ENCODE data around the gene C3orf20. TPM values are rescaled to one million over a fixed set of nuclear protein-coding genes. Genes with fewer than 3 reads are reported as not detected.

Gene C3orf20
- total RNA-seq, 1 experiment from 2014 or later: 0.03 TPM

DNA sequence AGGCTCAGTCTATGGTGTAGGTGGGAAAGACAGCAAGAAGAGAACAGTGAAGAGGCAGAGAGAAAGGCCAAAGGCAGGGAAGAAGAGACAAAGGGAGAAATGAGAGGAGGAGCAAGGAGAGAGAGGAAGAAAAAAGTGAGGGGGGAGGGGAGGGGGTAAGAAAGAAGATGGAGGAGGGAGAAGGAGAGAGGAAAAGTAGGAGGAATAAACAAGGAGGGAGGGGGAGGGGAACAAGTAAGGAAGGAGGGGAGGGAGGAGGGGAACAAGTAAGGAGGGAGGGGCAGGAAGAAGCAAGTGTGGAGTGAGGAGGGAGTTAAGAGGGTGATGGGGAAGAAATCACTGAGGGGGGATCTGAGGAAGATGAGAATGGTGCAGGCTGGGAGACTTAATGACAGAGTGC, 98.3 kb downstream of the C3orf20 start:
- H3K4me3 ChIP-seq: no peak overlapping the region
- no peaks in the 10 kb centered on the region for H3K27me3 ChIP-seq
- no peaks in the 10 kb centered on the region for H3K9me3 ChIP-seq
- DNase-seq: no peak
- H3K36me3 ChIP-seq: no peaks in the 10 kb centered on the region

GRCh38 chr3:14773691-14774128, 98.8 kb downstream of the C3orf20 start:
- H3K9me3 ChIP-seq: no peaks in the 10 kb centered on the region
- no peak overlapping the region for H3K4me3 ChIP-seq
- H3K27me3 ChIP-seq: no peaks in the 10 kb centered on the region
- no peaks in the 10 kb centered on the region for H3K36me3 ChIP-seq
- no peak for DNase-seq

GRCh38 chr3:14774431-14774830, 99.5 kb downstream of the C3orf20 start:
- Histone ChIP-seq H3K27me3 (no peaks in the 10 kb centered on the region), H3K9me3 (no peaks in the 10 kb centered on the region), H3K4me3 (no peak overlapping the region), H3K36me3 (no peaks in the 10 kb centered on the region)
- DNase-seq: no peak

DNA sequence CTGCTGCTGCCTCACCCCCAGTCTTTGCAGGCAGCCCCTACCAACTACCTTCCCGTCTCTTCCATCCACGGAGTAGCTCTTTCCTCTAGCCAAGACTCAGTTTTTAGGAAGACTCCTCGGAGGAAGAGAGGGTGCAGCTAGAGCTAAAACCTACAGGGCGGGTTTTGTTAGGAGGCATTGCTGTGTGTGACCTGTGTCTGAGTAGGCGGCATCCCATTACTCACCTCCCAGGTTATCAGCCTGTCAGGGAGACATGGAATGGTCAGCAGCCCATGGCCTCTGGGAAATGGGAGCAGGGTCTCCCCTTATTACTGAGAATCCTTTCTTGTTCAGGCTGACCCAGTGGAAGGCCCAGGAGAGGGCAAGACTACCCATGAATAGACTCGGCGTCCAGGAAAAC, 100.1 kb downstream of the C3orf20 start:
- H3K9me3 ChIP-seq: no peaks in the 10 kb centered on the region
- DNase-seq: no peak
- H3K4me3 ChIP-seq: no peak overlapping the region
- H3K27me3 ChIP-seq: no peaks in the 10 kb centered on the region
- no peaks in the 10 kb centered on the region for H3K36me3 ChIP-seq

GRCh38 chr3:14775563-14775962, 100.6 kb downstream of the C3orf20 start:
- DNase-seq: no peak
- Histone ChIP-seq H3K36me3 (no peaks in the 10 kb centered on the region), H3K27me3 (no peaks in the 10 kb centered on the region), H3K4me3 (no peak overlapping the region), H3K9me3 (no peaks in the 10 kb centered on the region)

- H3K36me3 ChIP-seq: no peaks in the 10 kb centered on the region
- no peaks in the 10 kb centered on the region for H3K27me3 ChIP-seq
- H3K4me3 ChIP-seq: no peak overlapping the region
- no peaks in the 10 kb centered on the region for H3K9me3 ChIP-seq
- no peak for DNase-seq
Measured at GRCh38 chr3:14779069-14779685, 104.2 kb downstream of the C3orf20 start.

DNA sequence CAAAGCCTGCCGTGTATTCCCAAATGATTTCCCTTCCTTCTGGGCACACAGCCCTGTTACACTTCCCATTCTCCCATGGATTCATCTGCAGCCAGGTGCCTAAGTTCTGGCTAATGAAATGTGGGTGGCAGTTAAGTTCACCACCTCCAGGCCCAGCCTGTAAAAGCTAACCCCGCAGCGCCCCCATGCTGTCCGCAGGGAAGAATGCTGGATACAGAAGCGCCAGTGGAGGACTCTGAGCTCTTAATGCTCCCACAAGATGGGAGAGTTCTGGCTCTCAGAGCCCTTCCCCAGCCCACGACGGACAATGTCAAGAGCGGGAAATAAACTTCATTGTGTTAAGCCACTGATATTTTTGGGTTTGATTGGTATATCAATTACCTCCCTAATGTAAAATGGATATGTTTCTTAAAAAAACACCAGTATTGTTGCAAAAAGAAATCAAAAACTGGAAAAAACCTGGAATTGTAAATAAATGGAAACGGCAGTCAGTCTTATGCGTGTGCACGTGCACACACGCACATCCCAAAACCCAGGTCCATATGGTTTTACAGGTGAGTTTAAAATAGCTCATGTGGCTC, 106.1 kb downstream of the C3orf20 start:
- no peak overlapping the region for H3K4me3 ChIP-seq
- peak; percentile 22 for DNase-seq
- no peaks in the 10 kb centered on the region for H3K9me3 ChIP-seq

GRCh38 chr3:14783480-14784086, 108.6 kb downstream of the C3orf20 start:
- no peak overlapping the region for H3K4me3 ChIP-seq
- H3K27me3 ChIP-seq: no peaks in the 10 kb centered on the region
- no peak for DNase-seq
- no peaks in the 10 kb centered on the region for H3K9me3 ChIP-seq
- H3K36me3 ChIP-seq: no peaks in the 10 kb centered on the region

More for the DNA sequence above, 106.1 kb downstream of the C3orf20 start:
- no peaks in the 10 kb centered on the region for H3K27me3 ChIP-seq
- H3K36me3 ChIP-seq: no peaks in the 10 kb centered on the region

DNA sequence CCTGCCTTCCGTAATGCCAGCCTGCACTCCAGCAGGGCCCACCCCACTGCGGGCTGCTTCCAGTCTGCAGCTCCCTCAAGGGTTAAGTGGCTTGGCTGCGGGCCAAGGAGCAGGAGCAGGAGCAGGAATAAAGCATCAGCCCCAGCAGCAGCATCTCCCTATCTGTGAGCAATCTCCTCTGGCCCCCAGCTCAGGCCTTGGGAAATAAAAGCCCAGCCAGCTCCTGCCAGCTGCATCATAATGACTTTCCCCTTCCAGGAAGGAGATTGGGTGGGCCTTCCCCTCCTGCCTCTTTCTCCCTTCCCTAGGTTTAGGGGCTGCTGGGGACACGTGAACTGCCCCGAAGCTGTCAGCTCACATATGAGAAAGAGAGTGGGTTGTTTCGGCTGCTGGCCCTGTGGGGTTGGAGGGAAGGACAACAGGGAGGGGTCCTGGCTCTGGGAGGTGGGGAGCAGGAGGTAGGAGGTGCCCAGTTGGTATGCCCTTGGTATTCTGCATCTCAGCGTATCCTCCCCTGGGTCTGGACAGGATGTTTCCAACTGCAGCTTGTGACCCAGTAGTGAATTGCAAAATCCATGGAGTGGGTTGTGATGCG, 109.2 kb downstream of the C3orf20 start:
- Histone ChIP-seq H3K4me3 (no peak overlapping the region), H3K27me3 (no peaks in the 10 kb centered on the region), H3K9me3 (no peaks in the 10 kb centered on the region), H3K36me3 (no peaks in the 10 kb centered on the region)
- DNase-seq: no peak

- no peak for DNase-seq
- H3K4me3 ChIP-seq: no peak overlapping the region
- no peaks in the 10 kb centered on the region for H3K27me3 ChIP-seq
- H3K9me3 ChIP-seq: no peaks in the 10 kb centered on the region
- no peaks in the 10 kb centered on the region for H3K36me3 ChIP-seq
Measured at GRCh38 chr3:14785207-14786155, 110.5 kb downstream of the C3orf20 start.

- no peak overlapping the region for H3K4me3 ChIP-seq
- no peaks in the 10 kb centered on the region for H3K36me3 ChIP-seq
- no peak for DNase-seq
- H3K27me3 ChIP-seq: no peaks in the 10 kb centered on the region
- no peaks in the 10 kb centered on the region for H3K9me3 ChIP-seq
Measured at GRCh38 chr3:14786369-14786768, 111.4 kb downstream of the C3orf20 start.

GRCh38 chr3:14787630-14788029, 112.7 kb downstream of the C3orf20 start:
- Histone ChIP-seq H3K36me3 (no peaks in the 10 kb centered on the region), H3K27me3 (no peaks in the 10 kb centered on the region), H3K9me3 (no peaks in the 10 kb centered on the region), H3K4me3 (no peak overlapping the region)
- no peak for DNase-seq

DNA sequence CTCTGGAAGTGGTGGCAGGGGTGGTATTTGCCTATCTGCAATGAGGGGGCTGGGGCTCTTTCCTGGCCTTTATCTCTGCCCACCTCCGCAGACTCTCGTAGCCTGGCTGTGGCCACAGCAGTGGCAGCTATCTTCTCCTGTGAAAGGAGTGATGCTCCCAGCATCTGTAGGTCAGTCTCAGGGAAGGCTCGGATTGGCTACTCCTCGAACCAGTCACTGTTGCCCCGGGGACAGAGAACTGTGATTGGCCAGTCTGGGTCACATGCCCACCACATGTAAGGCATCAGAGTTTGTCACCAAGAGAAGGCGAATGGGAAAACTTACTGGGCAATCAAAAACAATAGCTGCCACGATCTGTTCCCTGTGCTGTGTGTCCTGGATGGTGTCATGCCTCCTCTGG, 113.7 kb downstream of the C3orf20 start:
- Histone ChIP-seq H3K27me3 (no peaks in the 10 kb centered on the region), H3K36me3 (no peaks in the 10 kb centered on the region), H3K4me3 (no peak overlapping the region), H3K9me3 (no peaks in the 10 kb centered on the region)
- no peak for DNase-seq

DNA sequence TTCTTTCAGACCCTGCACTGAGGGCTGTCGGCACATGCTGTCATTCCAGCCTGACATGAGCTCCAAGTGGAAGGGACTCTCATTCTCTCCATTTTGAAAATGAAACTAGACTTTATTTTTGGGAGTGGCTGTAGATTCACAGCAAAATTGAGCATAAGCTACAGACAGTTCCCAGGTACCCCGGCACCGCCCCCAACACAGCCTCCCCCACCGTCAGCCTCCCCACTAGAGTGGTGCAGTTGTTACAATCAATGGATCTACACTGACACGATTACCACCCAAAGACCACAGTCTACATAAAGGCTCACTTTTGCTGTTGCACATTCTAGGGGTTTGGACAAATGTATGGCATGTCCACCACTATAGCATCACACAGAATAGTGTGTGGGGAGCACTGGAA, 114.3 kb downstream of the C3orf20 start:
- H3K27me3 ChIP-seq: no peaks in the 10 kb centered on the region
- DNase-seq: no peak
- H3K36me3 ChIP-seq: no peaks in the 10 kb centered on the region
- no peaks in the 10 kb centered on the region for H3K9me3 ChIP-seq
- H3K4me3 ChIP-seq: no peak overlapping the region

- Histone ChIP-seq H3K4me3 (no peak overlapping the region), H3K27me3 (no peaks in the 10 kb centered on the region), H3K9me3 (no peaks in the 10 kb centered on the region), H3K36me3 (no peaks in the 10 kb centered on the region)
- DNase-seq: no peak
Measured at GRCh38 chr3:14789640-14790285, 114.8 kb downstream of the C3orf20 start.

- peak; percentile 40 for DNase-seq
- Histone ChIP-seq H3K4me3 (no peak overlapping the region), H3K36me3 (no peaks in the 10 kb centered on the region), H3K9me3 (no peaks in the 10 kb centered on the region), H3K27me3 (no peaks in the 10 kb centered on the region)
Measured at GRCh38 chr3:14791343-14791945, 116.5 kb downstream of the C3orf20 start.

Measured in MG63 (cell line).